HG02840 (cell line): ENCODE data around the gene KCNG1.
"Not testable (repeated sequence)": the region's sequence is repeated elsewhere in the genome, so short reads cannot be mapped to it uniquely, and the experiment has no call there.

Experiments used
- ATAC-seq: cut with Tn5 transposase; IDR thresholded peaks from one replicate; pipeline ENCODE4 v1.9.1; 2021; ENCODE audit warnings: mild to moderate bottlenecking, moderate library complexity, moderate number of reproducible peaks; ENCODE audit not compliant: unreplicated experiment, low FRiP score

KCNG1 gene

DNA sequence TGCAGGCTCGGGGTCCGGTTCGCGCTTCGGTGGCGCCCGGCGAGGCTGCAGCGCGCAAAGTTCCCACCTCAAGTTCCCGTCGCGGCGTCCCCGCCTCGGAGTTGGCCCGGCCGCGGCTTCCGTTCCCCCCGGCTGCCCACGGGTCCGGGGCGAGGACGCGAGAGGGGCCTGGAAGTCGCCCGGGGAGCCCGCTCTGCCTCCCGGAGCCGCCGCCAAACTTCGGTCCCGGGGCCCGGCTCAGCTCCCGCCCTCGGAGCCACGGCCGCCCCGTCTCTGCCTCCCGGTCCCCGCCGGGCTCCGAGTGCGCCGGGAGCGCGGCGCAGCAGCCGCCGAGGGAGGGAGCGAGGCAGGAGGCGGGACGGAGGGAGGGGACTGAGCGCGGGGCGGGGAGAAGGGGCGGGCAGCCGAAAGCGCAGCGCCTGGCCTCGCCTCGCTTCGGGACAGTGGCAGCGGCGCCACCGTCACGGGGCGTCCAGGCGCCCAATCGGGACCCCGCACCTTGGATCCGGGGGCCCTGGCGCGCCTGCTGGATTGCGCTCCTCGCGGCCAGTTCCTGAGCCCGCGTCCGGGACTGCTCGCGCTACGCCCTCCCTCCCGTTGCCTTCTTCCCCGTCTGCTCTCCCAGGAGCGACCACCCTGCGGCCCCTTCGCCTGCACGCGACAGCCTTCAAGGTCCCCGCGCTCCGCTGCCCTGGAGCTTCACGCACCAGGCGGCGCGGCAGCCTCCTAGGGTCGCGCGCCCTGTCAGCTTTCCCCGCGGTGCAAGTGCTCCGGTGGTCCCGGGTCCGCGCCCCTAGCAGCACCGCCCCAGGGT, at the start of gene KCNG1:
Gene KCNG1 (minus strand): TSS at position 305 of the 814 bp plus-strand sequence. CDS start 12,769 bp downstream, outside the sequence.
- ATAC-seq: no peak

- ATAC-seq: no peak
These were observed 47.7 kb upstream of the KCNG1 start for GRCh38 chr20:51070621-51071020.

DNA sequence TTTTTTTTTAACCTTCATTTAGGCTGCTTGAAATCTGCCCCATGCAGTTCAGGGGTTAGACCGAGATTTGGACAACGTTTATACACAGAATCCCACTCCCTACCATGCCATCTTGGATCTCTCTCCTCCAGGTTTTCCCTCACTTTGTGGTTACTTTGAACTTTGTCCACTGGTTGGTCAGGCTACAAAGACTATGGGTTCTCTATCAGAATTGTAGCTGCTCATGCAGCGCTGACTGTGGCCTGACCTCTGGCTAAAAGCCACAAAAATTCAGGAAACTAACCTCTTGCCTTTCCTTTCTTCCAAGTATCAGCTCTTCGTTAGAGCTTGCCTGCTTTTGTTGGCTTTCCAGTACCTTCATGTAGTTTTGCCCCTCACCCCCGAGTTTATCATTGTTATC, 44.9 kb upstream of the KCNG1 start:
- no peak for ATAC-seq

GRCh38 chr20:51065615-51066014, 42.7 kb upstream of the KCNG1 start:
- no peak for ATAC-seq

GRCh38 chr20:51064137-51064536, 41.2 kb upstream of the KCNG1 start:
- no peak for ATAC-seq

DNA sequence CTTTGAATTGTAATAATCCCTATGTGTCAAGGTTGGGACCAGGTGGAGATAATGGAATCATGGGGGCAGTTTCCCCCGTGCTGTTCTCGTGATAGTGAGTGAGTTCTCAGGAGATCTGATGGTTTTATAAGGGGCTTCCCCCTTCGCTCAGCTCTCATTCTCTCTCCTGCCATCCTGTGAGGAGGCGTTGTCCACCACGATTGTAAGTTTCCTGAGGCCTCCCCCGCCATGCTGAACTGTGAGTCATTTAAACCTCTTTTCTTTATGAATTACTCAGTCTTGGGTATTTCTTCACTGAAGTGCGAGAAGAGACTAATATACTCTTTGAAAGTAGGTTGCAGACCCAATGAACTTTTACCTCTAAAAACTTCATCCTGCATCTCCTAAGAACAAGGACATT, 39.2 kb upstream of the KCNG1 start:
- no peak for ATAC-seq

DNA sequence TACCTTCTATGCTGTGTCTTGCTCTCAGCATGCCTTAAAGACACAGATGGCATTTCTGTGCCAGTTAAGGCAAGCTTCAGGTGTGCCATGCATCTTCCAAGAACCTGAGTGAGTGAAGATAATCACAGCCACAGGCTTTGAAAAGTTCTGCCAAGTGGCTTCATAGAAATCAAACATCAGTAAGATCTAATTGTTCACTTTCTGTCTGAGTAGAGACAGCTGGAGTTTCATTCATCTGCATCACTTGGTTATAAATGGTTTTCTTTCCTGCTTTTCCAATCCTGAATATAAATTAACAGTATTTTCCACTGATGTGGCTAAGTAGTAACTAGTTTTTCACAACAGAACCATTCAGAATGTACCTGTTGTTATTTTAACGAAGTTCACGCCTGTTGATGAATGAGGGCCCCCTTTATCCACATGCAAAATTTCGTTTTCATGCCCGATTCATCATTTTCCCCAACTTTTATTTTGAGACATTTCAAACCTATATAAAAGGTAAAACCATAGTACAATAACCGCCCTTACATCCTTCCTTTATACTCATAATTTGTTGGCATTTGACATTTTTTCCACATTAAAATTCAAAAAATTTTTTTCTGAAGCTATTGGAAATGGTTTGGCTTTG, 38.6 kb upstream of the KCNG1 start:
- no peak for ATAC-seq

- no peak for ATAC-seq
These were observed 37.4 kb upstream of the KCNG1 start for GRCh38 chr20:51060301-51060700.

- no peak for ATAC-seq
These were observed 37.0 kb upstream of the KCNG1 start for GRCh38 chr20:51059862-51060261.

GRCh38 chr20:51058017-51058416, 35.1 kb upstream of the KCNG1 start:
- ATAC-seq: no peak

- no peak for ATAC-seq
These were observed 31.3 kb upstream of the KCNG1 start for GRCh38 chr20:51054233-51054632.

- no peak for ATAC-seq
These were observed 27.7 kb upstream of the KCNG1 start for GRCh38 chr20:51050531-51051075.

- no peak for ATAC-seq
These were observed 23.4 kb upstream of the KCNG1 start for GRCh38 chr20:51046021-51046985.

GRCh38 chr20:51045492-51045891, 22.6 kb upstream of the KCNG1 start:
- ATAC-seq: not testable (repeated sequence)

GRCh38 chr20:51044796-51045195, 21.9 kb upstream of the KCNG1 start:
- ATAC-seq: no peak

- no peak for ATAC-seq
These were observed 20.9 kb upstream of the KCNG1 start for GRCh38 chr20:51043811-51044210.

DNA sequence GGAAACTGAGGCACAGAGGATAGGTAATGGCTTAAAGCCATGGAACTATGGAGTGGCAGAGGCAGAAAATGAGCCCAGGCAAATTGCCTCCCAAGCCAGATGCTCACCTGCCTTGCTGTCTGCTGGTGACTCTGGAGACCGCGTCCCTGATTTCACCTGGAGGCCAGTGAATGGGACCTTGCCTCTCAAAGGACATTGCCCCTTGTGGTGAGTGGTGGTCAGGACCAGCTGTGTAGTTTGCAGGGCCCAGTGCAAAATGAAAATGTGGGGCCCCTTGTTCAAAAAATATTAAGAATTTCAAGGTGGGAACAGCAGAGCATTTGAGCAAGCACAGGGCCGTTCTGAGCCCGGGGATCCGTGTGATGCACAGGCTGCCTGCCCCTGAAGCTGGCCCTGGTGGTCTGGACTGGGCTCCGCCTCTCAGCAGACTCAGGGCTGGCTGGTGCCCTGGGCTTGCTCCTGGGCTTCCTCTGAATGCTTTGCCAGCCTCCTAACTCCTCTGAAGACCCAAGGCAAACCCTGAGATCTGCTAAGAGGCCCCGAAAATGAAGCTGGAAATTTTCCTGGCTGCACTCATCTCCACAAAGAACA, 19.8 kb upstream of the KCNG1 start:
- ATAC-seq: no peak

DNA sequence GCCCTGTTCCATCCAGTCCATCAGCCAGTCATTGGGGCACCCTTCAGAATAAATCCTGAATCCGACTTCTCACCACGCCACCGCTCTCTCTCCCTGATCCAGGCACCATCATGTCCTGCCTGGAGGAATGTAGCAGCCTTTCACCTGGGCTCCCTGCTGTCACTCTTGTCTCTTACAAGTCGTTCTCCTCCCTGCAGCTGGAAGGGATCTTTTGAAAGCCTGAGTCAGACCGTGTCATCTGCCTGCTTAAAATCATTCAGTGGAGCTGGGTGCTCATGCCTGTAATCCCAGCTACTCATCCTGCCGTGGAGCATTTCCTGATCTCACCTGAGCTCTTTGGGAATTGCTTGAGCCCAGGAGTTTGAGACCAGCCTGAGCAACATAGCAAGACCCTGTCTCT, 19.2 kb upstream of the KCNG1 start:
- ATAC-seq: no peak

DNA sequence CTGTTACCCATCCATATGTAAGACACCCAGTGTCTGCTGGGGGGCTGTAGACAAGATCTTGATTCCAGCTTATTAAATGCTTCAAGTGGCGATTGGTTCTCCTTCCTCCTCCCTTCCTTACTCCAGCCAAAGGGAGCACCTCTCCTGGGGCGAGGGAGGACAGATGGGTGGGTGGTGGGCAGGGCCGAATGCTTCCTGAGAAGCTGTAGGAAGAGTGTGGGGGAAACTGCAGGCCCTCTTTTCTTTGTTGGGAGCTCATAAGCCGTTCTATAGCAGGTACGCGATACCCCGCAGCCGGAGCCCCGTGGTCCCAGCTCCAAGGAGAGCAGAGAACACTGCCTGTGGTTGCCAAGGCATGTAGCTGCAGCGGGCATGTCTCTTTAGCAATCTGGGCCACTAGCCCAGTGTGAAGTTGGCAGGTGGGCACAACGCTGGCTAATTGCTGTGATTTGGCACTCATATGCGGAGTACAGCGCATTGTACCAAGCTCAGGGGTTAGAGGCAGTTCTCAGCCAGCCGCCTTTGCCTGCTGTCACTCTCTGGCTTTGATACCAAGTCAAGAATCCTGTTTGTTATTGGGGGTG, 14.7 kb upstream of the KCNG1 start:
- ATAC-seq: no peak
